ENCODE data around the gene FGF14.

The FGF14 gene

DNA sequence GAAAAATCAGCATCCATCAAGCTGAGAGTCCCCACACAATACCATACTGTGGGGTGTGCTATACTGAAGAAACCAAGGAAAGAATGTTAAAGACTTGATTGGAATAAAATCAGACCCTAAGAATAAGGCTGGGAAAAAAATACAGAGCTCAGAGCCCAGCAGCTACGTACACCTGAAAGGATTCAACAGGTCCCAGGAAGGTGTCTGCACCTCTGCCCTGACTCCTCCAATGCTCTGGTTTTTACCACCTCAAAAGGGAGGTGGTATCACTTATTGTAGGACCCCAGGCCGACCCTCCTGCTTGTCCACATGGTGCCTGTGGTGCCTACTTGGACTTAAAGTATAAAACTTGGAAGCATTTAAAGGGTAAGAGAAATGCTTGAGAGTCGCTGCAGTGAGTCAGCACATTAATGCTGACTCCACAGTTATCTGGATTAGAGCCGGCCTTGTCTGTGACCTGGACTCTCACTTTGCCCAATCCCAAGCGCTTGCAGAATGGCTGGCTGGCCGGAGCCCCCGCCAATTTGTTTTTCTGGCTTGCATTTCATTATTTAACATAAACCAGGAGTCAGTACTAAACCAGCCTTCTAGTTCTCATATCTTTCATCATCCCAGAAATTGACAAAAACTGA, 110.1 kb downstream of the FGF14 start:
- no peak overlapping the region for H3K27ac ChIP-seq (ENCODE audit: low read depth, low read length)
- no peaks in the 10 kb centered on the region for H3K36me3 ChIP-seq (ENCODE audit: control insufficient read depth in 1 of 2, insufficient read depth in 2 of 2, low read length in 2 of 2)
- no peak for DNase-seq
- no peak overlapping the region for H2AK5ac ChIP-seq (ENCODE audit: low read length)
- no peak overlapping the region for H3K23ac ChIP-seq (ENCODE audit: low read length)
- H3K79me1 ChIP-seq (ENCODE audit: low read length), result no peaks in the 10 kb centered on the region
- no peak overlapping the region for H3K14ac ChIP-seq (ENCODE audit: low read length)
- no peak overlapping the region for H4K12ac ChIP-seq (ENCODE audit: low read depth, low read length)
- no peak overlapping the region for H2BK12ac ChIP-seq (ENCODE audit: low read length)
- H2BK120ac ChIP-seq (ENCODE audit: insufficient read depth, low read length, poor library complexity), result no peak overlapping the region
- H2AFZ ChIP-seq (ENCODE audit: insufficient read depth, low read length, poor library complexity), result no peak overlapping the region
- H2BK5ac ChIP-seq (ENCODE audit: low read depth, low read length, poor library complexity), result no peak overlapping the region
- no peak overlapping the region for H3K18ac ChIP-seq (ENCODE audit: low read length)
- peak overlapping the region; percentile 40 for H3K9ac ChIP-seq (ENCODE audit: low read length)
- no peaks in the 10 kb centered on the region for H3K79me2 ChIP-seq (ENCODE audit: control insufficient read depth, insufficient read depth, low read length, poor library complexity)
- H3K9me3 ChIP-seq (ENCODE audit: insufficient read depth, low read depth, low read length), result no peaks in the 10 kb centered on the region
- no peak overlapping the region for H3K4ac ChIP-seq (ENCODE audit: low read depth, low read length)
- no peaks in the 10 kb centered on the region for H3K27me3 ChIP-seq (ENCODE audit: insufficient read depth, low read length)
- H3K4me1 ChIP-seq (ENCODE audit: control insufficient read depth in 1 of 2, insufficient read depth in 2 of 2, low read length in 2 of 2), result no peaks in the 10 kb centered on the region
- no CpG with 5 or more reads among the region's 7 CpGs for WGBS (ENCODE audit: extremely low coverage, insufficient coverage, insufficient read length)
- no peak overlapping the region for H4K8ac ChIP-seq (ENCODE audit: low read depth, low read length)
- H3K4me2 ChIP-seq (ENCODE audit: low read length), result no peak overlapping the region
- H3K4me3 ChIP-seq (ENCODE audit: low read depth, low read length), result no peak overlapping the region
- H4K91ac ChIP-seq (ENCODE audit: low read depth, low read length), result no peak overlapping the region

DNA sequence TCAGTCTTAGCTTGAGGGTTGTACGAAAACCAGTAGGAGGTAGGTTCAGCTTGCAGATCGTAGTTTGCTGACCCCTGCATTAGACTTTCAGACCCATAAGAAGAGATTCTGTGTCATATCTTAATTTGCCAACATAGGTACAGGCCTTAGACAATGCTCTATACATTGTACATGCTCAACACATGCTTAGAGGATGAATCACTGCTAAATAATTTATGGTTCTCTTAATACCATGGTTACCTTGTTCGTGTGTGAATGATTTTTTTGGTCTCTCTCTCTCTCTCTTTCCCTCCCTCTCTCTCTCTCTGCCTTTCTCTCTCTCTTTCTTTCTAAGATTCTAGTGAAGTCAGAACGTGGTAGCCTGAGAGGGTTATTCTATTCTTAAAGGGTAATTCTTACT, 112.2 kb downstream of the FGF14 start:
- Histone ChIP-seq H3K27me3 (ENCODE audit: insufficient read depth, low read length) (no peaks in the 10 kb centered on the region), H4K12ac (ENCODE audit: low read depth, low read length) (no peak overlapping the region), H3K23ac (ENCODE audit: low read length) (no peak overlapping the region), H3K4me3 (ENCODE audit: low read depth, low read length) (no peak overlapping the region), H3K4ac (ENCODE audit: low read depth, low read length) (no peak overlapping the region), H3K27ac (ENCODE audit: low read depth, low read length) (no peak overlapping the region), H2BK120ac (ENCODE audit: insufficient read depth, low read length, poor library complexity) (no peak overlapping the region), H3K9me3 (ENCODE audit: insufficient read depth, low read depth, low read length) (no peaks in the 10 kb centered on the region), H3K9ac (ENCODE audit: low read length) (no peak overlapping the region), H3K36me3 (ENCODE audit: control insufficient read depth in 1 of 2, insufficient read depth in 2 of 2, low read length in 2 of 2) (no peaks in the 10 kb centered on the region), H3K4me1 (ENCODE audit: control insufficient read depth in 1 of 2, insufficient read depth in 2 of 2, low read length in 2 of 2) (no peaks in the 10 kb centered on the region), H2BK5ac (ENCODE audit: low read depth, low read length, poor library complexity) (no peak overlapping the region), H3K79me2 (ENCODE audit: control insufficient read depth, insufficient read depth, low read length, poor library complexity) (no peaks in the 10 kb centered on the region), H2AFZ (ENCODE audit: insufficient read depth, low read length, poor library complexity) (no peak overlapping the region), H3K4me2 (ENCODE audit: low read length) (no peak overlapping the region), H3K14ac (ENCODE audit: low read length) (no peak overlapping the region), H4K8ac (ENCODE audit: low read depth, low read length) (no peak overlapping the region), H3K18ac (ENCODE audit: low read length) (no peak overlapping the region), H2BK12ac (ENCODE audit: low read length) (no peak overlapping the region), H3K79me1 (ENCODE audit: low read length) (no peaks in the 10 kb centered on the region), H2AK5ac (ENCODE audit: low read length) (no peak overlapping the region), H4K91ac (ENCODE audit: low read depth, low read length) (no peak overlapping the region)
- DNase-seq, result no peak
- no CpG with 5 or more reads among the region's 4 CpGs for WGBS (ENCODE audit: extremely low coverage, insufficient coverage, insufficient read length)

DNA sequence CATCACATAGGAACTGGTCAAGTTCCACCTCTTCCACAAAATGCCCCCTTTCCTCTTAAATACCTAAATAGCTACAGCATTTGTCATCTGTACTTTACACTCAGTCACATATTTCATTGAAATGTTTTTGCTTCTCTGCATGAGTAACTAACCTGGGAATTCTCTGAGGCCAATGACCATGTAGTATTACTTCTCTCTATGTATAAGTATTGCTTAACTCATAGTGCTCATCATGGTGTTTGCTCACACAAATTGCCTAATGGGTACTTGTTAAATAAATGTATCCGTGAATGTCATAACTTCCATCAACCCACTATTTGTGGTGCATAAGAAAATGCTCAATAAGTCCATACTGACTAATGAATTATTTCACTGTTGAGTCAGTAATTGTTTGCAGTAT, 115.5 kb downstream of the FGF14 start:
- H2AK5ac ChIP-seq (ENCODE audit: low read length), result no peak overlapping the region
- H4K8ac ChIP-seq (ENCODE audit: low read depth, low read length), result no peak overlapping the region
- H3K79me1 ChIP-seq (ENCODE audit: low read length), result no peaks in the 10 kb centered on the region
- no peaks in the 10 kb centered on the region for H3K36me3 ChIP-seq (ENCODE audit: control insufficient read depth in 1 of 2, insufficient read depth in 2 of 2, low read length in 2 of 2)
- no peak overlapping the region for H3K4me2 ChIP-seq (ENCODE audit: low read length)
- no peaks in the 10 kb centered on the region for H3K9me3 ChIP-seq (ENCODE audit: insufficient read depth, low read depth, low read length)
- H3K27me3 ChIP-seq (ENCODE audit: insufficient read depth, low read length), result no peaks in the 10 kb centered on the region
- H4K12ac ChIP-seq (ENCODE audit: low read depth, low read length), result no peak overlapping the region
- H3K4me1 ChIP-seq (ENCODE audit: control insufficient read depth in 1 of 2, insufficient read depth in 2 of 2, low read length in 2 of 2), result no peaks in the 10 kb centered on the region
- H2AFZ ChIP-seq (ENCODE audit: insufficient read depth, low read length, poor library complexity), result no peak overlapping the region
- no CpG with 5 or more reads among the region's 1 CpG for WGBS (ENCODE audit: extremely low coverage, insufficient coverage, insufficient read length)
- no peak overlapping the region for H3K9ac ChIP-seq (ENCODE audit: low read length)
- H3K14ac ChIP-seq (ENCODE audit: low read length), result no peak overlapping the region
- no peak overlapping the region for H2BK120ac ChIP-seq (ENCODE audit: insufficient read depth, low read length, poor library complexity)
- no peak overlapping the region for H3K18ac ChIP-seq (ENCODE audit: low read length)
- H2BK12ac ChIP-seq (ENCODE audit: low read length), result no peak overlapping the region
- no peak overlapping the region for H4K91ac ChIP-seq (ENCODE audit: low read depth, low read length)
- no peak overlapping the region for H3K4me3 ChIP-seq (ENCODE audit: low read depth, low read length)
- DNase-seq, result peak; percentile 43 to 81
- H3K79me2 ChIP-seq (ENCODE audit: control insufficient read depth, insufficient read depth, low read length, poor library complexity), result no peaks in the 10 kb centered on the region
- H3K27ac ChIP-seq (ENCODE audit: low read depth, low read length), result no peak overlapping the region
- H2BK5ac ChIP-seq (ENCODE audit: low read depth, low read length, poor library complexity), result no peak overlapping the region
- H3K23ac ChIP-seq (ENCODE audit: low read length), result no peak overlapping the region
- no peak overlapping the region for H3K4ac ChIP-seq (ENCODE audit: low read depth, low read length)

DNA sequence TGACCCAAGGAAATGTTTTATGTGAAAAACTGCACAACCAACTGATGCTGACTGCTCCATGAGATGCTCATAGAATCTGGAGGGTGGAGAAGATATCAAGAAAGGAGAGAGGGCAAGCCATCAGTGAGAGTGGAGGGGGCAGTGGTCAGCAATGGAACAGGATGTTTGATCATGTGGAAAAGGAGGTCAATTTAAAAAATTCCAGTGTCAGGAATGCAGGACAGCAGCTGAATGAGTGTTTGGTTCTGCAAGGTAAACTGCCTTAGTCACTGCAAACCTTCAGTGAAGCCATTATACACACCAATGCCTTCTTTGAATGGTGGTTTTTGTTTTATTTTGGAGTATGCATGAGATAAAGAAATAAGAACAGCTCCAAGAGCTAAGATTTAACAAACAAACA, 121.5 kb downstream of the FGF14 start:
- no peak for DNase-seq
- no peak overlapping the region for H3K9ac ChIP-seq (ENCODE audit: low read length)
- H3K79me1 ChIP-seq (ENCODE audit: low read length), result no peaks in the 10 kb centered on the region
- no peak overlapping the region for H3K18ac ChIP-seq (ENCODE audit: low read length)
- H3K4me3 ChIP-seq (ENCODE audit: low read depth, low read length), result no peak overlapping the region
- H3K36me3 ChIP-seq (ENCODE audit: control insufficient read depth in 1 of 2, insufficient read depth in 2 of 2, low read length in 2 of 2), result no peaks in the 10 kb centered on the region
- no peaks in the 10 kb centered on the region for H3K79me2 ChIP-seq (ENCODE audit: control insufficient read depth, insufficient read depth, low read length, poor library complexity)
- no peak overlapping the region for H4K12ac ChIP-seq (ENCODE audit: low read depth, low read length)
- H3K23ac ChIP-seq (ENCODE audit: low read length), result no peak overlapping the region
- no peak overlapping the region for H3K4me2 ChIP-seq (ENCODE audit: low read length)
- no peak overlapping the region for H4K8ac ChIP-seq (ENCODE audit: low read depth, low read length)
- H3K27ac ChIP-seq (ENCODE audit: low read depth, low read length), result no peak overlapping the region
- no peak overlapping the region for H2BK5ac ChIP-seq (ENCODE audit: low read depth, low read length, poor library complexity)
- no peak overlapping the region for H2AK5ac ChIP-seq (ENCODE audit: low read length)
- no peaks in the 10 kb centered on the region for H3K4me1 ChIP-seq (ENCODE audit: control insufficient read depth in 1 of 2, insufficient read depth in 2 of 2, low read length in 2 of 2)
- no peak overlapping the region for H2BK12ac ChIP-seq (ENCODE audit: low read length)
- no peak overlapping the region for H3K4ac ChIP-seq (ENCODE audit: low read depth, low read length)
- H3K9me3 ChIP-seq (ENCODE audit: insufficient read depth, low read depth, low read length), result no peaks in the 10 kb centered on the region
- no peak overlapping the region for H3K14ac ChIP-seq (ENCODE audit: low read length)
- H2AFZ ChIP-seq (ENCODE audit: insufficient read depth, low read length, poor library complexity), result no peak overlapping the region
- no peak overlapping the region for H4K91ac ChIP-seq (ENCODE audit: low read depth, low read length)
- no peaks in the 10 kb centered on the region for H3K27me3 ChIP-seq (ENCODE audit: insufficient read depth, low read length)
- no peak overlapping the region for H2BK120ac ChIP-seq (ENCODE audit: insufficient read depth, low read length, poor library complexity)
